AG04450 (cell line): ENCODE results near the gene PDZD7. TPM values are rescaled to one million over a fixed set of nuclear protein-coding genes. Genes with fewer than 3 reads are reported as not detected.
A peak's percentile ranks its signal among the peaks of the same experiment; 100 is the strongest.
"Not testable (repeated sequence)": the region's sequence is repeated elsewhere in the genome, so short reads cannot be mapped to it uniquely, and the experiment has no call there.

Source experiments
- CTCF ChIA-PET: fragments of 300-600, 350-600 bp; formaldehyde crosslinking; extraction: SDS; loops from one replicate; lab custom pipeline; 2022; ENCODE audit warnings: antibody characterized with exemption, inconsistent platforms; lab: Charles Lee
- POLR2A ChIA-PET: fragments of 350-600 bp; formaldehyde crosslinking; extraction: SDS; loops from one replicate; lab custom pipeline; 2021; ENCODE audit warnings: antibody characterized with exemption, inconsistent platforms; lab: Yijun Ruan, JAX
- DNase-seq: peaks from one replicate; pipeline ENCODE4 v3.0.0-alpha.2; 2011; ENCODE audit warnings: low read depth, low spot score
- H3K27ac ChIP-seq: one replicate; pipeline ENCODE4 v1.5.1; 2012; ENCODE audit warnings: low read depth, low read length, control low read depth
- H3K27me3 ChIP-seq: one replicate; pipeline ENCODE4 v1.6.0; 2012; ENCODE audit warnings: low read length; ENCODE audit not compliant: control insufficient read depth, insufficient read depth
- H3K4me3 ChIP-seq: 2 replicates; pipeline ENCODE4 v1.5.1; 2011; ENCODE audit warnings: mild to moderate bottlenecking, low read depth, low read length, control low read depth
- H3K9me3 ChIP-seq: 2 replicates; pipeline ENCODE4 v1.5.1; 2012; ENCODE audit warnings: low read length; ENCODE audit not compliant: control insufficient read depth, insufficient read depth
- polyA plus RNA-seq: library from polyadenylated mRNA; depleted of rRNA; stranded (reverse); fragments of >200 nt; gene quantifications from 2 replicates; pipeline ENCODE4 v1.2.3, GENCODE V29; 2011
- TF ChIP-seq, protein P1 (sequence below): IDR thresholded peaks from 2 replicates; pipeline ENCODE4 v1.5.1; 2011; ENCODE audit warnings: low read depth, low read length, control low read depth, inconsistent platforms

The PDZD7 gene
- polyA plus RNA-seq, 1 experiment: 0.27 TPM

DNA sequence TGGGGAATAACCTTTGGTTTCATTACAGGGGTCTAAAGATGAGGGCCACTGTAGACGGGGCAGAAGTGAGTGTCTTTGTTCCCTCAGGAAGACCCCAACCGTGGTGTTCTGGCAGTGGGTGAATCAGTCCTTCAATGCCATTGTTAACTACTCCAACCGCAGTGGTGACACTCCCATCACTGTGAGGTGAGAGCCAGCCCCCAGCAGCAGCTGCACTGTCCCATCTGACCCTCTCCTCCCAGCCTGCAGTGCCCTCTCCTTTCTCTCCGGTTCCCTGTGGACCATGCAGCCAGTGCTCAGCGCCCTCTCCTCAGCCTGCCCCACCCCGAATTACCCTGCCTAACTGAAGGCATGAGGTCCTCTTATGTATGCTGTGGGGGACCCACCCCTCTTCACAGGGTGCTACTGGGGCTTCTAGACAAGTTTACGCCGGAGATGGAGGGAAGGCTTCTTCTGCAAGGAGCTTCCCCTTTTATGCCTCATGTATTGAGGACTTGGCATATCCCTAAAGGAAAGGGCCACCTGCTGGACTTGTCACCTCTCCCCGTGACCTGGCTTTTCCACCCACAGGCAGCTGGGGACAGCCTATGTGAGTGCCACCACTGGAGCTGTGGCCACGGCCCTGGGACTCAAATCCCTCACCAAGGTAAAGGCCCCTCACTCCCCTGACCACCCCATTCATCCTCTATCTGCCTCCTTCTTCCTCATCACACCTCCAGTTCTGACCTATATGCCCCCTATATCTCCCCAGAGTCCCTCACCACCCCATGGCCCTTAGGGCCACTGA is 5.2 kb upstream of the PDZD7 start:
- DNase-seq: no peak
- TF ChIP-seq, protein P1, sequence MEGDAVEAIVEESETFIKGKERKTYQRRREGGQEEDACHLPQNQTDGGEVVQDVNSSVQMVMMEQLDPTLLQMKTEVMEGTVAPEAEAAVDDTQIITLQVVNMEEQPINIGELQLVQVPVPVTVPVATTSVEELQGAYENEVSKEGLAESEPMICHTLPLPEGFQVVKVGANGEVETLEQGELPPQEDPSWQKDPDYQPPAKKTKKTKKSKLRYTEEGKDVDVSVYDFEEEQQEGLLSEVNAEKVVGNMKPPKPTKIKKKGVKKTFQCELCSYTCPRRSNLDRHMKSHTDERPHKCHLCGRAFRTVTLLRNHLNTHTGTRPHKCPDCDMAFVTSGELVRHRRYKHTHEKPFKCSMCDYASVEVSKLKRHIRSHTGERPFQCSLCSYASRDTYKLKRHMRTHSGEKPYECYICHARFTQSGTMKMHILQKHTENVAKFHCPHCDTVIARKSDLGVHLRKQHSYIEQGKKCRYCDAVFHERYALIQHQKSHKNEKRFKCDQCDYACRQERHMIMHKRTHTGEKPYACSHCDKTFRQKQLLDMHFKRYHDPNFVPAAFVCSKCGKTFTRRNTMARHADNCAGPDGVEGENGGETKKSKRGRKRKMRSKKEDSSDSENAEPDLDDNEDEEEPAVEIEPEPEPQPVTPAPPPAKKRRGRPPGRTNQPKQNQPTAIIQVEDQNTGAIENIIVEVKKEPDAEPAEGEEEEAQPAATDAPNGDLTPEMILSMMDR: no peak
- ChIA-PET POLR2A (no interaction called here), CTCF (interaction anchor here (1.1 to 3.2 kb wide), 3 partner anchors 10 to 22 kb away, joined by 3 to 19 read pairs (median 7); no protein-coding TSS in a partner anchor)
- Histone ChIP-seq H3K27me3 (no peaks in the 10 kb centered on the region), H3K9me3 (no peaks in the 10 kb centered on the region; the same call in 1 of the 2 replicates), H3K4me3 (no peak overlapping the region), H3K27ac (no peak overlapping the region)

DNA sequence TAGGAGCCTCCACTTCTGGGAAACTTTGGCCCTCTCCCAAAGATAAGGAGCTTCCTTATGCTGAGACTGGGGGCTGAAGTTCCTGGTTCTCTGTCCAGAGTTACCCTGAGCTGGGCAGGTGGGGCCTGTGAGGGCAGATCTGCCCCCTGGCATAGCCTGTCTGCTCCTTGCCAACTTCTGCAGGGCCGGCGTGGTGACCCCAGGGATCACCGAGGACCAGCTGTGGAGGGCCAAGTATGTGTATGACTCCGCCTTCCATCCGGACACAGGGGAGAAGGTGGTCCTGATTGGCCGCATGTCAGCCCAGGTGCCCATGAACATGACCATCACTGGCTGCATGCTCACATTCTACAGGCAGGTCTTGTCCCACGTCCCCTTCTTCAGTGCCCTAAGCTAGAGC is 4.4 kb upstream of the PDZD7 start:
- no peaks in the 10 kb centered on the region for H3K27me3 ChIP-seq
- DNase-seq: no peak
- H3K27ac ChIP-seq: no peak overlapping the region
- TF ChIP-seq, protein P1: no peak
- ChIA-PET CTCF (interaction anchor here (1.0 to 3.2 kb wide), 4 partner anchors 9 to 25 kb away, joined by 3 to 19 read pairs (median 5); no protein-coding TSS in a partner anchor), POLR2A (no interaction called here)
- H3K9me3 ChIP-seq: no peaks in the 10 kb centered on the region; the same call in 1 of the 2 replicates
- no peak overlapping the region for H3K4me3 ChIP-seq

DNA sequence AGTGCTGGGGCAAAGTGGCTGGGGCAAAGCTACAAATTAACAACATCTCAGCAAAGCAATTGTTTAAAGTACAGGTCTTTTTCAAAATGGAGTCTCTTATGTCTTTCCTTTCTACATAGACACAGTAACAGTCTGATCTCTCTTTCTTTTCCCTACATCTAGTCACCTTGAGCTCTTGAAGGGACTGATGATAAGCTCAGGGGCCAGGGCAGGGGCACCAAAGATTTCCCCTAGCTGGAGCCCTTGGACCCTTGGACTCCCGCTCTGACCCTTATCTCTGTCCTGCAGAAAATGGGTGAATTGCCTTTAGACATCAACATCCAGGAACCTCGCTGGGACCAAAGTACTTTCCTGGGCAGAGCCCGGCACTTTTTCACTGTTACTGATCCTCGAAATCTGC is 3.5 kb upstream of the PDZD7 start:
- H3K9me3 ChIP-seq, H3K27me3 ChIP-seq, H3K27ac ChIP-seq, DNase-seq, POLR2A ChIA-PET, H3K4me3 ChIP-seq: not testable (repeated sequence)
- CTCF ChIA-PET: interaction anchor here (0.6 to 3.2 kb wide), 6 partner anchors 9 to 42 kb away, joined by 3 to 19 read pairs (median 3); no protein-coding TSS in a partner anchor

DNA sequence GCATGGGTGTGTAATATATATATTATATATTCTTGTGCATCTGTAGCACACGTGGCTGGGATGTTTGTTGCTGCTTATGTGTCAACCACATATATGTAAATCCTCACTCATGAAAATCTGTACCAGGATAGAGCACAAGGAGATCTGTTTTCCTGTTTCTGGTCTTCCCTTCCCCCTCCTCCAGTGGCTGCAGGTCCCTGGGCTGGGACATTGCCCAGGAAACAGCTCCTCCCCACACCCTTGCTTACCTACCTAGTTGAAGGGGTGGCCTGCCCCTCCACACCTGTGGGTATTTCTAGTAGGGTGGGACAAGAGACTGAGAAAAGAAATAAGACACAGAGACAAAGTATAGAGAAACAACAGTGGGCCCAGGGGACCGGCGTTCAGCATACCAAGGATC is 2.3 kb upstream of the PDZD7 start:
- DNase-seq: no peak
- ChIA-PET POLR2A (interaction anchor here (1.5 kb wide), 1 partner anchor 29 kb away, joined by 4 read pairs; no protein-coding TSS in a partner anchor), CTCF (interaction anchor here (0.9 to 3.2 kb wide), 2 partner anchors 14 to 17 kb away, joined by 3 to 19 read pairs; no protein-coding TSS in a partner anchor)
- no peaks in the 10 kb centered on the region; the same call in 1 of the 2 replicates for H3K9me3 ChIP-seq
- H3K27ac ChIP-seq: peak overlapping the region; percentile 99
- TF ChIP-seq, protein P1: no peak
- H3K4me3 ChIP-seq: peak overlapping the region; percentile 96
- no peaks in the 10 kb centered on the region for H3K27me3 ChIP-seq

DNA sequence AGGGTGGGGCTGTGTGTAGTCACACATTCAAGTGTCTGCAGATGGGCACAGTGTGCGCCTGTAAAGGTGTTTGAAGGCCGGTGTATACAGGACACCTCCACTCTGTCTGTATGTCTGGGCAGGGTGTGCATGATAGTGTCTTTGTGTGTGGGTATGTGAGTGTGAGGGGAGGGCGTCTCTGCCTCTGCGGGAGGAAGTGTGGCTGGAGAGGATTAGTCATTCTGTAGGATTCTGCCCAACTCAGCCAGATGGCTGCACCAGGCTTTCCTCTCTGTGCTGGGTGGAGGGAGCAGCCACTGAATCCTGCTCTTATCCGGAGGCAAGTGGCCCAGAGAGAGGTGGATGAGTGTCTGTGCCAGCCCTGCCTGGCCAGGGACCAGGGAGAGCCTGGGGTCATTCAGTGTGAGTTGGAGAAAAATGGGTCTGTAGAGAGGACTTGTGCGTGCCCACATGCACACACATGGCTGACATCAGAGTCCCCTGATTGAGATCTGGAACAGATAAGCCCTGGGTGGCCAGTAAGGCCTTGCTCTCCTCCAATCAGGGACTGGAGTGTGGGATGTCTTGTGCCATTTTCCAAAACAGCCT is 1.8 kb upstream of the PDZD7 start:
- Histone ChIP-seq H3K4me3 (peak overlapping the region; percentile 96), H3K9me3 (no peaks in the 10 kb centered on the region; the same call in 1 of the 2 replicates), H3K27ac (peak overlapping the region; percentile 99), H3K27me3 (no peaks in the 10 kb centered on the region)
- CTCF ChIA-PET: interaction anchor here (0.7 to 5.8 kb wide), 8 partner anchors 9 to 1090 kb away, joined by 3 to 46 read pairs (median 12); no protein-coding TSS in a partner anchor
- TF ChIP-seq, protein P1: no peak
- peak; percentile 75 for DNase-seq
- POLR2A ChIA-PET: interaction anchor here (0.6 to 1.6 kb wide), 7 partner anchors 7 to 29 kb away, joined by 3 to 10 read pairs (median 5); partner anchors contain the start of gene KAZALD1
